Cardiac septum (tissue), 1 donor: ENCODE measurements around the gene VNN1. TPM values are rescaled to one million over a fixed set of nuclear protein-coding genes. Genes with fewer than 3 reads are reported as not detected.

Experiments
- DNase-seq: peaks from one replicate; pipeline ENCODE4 v3.0.0-alpha.2; 2020; ENCODE audit warnings: low spot score
- intact Hi-C: fragments of 100-400 bp; cut with DNase I; formaldehyde crosslinking; loops from one replicate; pipeline ENCODE4 v1.14.0; 2022
- total RNA-seq: library from RNA; stranded (reverse); fragmentation: NEBNext Ultra II Directional; extraction: Animal tissue kit (Norgen Biotek cat#: 25700); gene quantifications from one replicate; pipeline ENCODE4 v1.2.1, GENCODE V29; 2021
- donor health status: DM: no; HTN: no; CAD: no.

The VNN1 gene
- total RNA-seq, 1 donor from 2014 or later = 0.30 TPM

DNA sequence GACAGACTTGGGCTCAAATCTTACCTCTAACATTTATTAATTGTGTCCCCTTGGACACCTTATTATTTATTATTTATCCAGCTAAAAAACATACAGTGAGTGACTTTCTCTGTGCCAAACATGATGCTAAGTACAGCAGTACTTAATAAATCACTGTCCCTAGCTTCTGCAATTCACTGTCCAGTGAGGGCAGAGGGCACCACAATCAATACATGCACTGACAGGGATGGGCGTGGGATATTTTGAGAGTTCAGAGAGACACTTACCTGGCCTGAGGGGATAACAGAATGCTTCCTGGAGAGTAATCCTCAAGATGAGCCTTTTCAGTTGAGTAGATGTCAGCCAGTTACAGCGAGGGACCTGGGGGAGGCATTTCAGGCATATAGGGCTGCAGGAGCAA is 80.5 kb downstream of the VNN1 start:
- DNase-seq = no peak
- intact Hi-C loops = no loop called here

Other genes starting within 250 kb of the VNN1 start
- 53.3 TPM for gene STX7, start 200.9 kb downstream of the VNN1 start, total RNA-seq
- not detected for gene TAAR9, start 175.8 kb downstream of the VNN1 start, total RNA-seq
- gene TAAR8, start 161.4 kb downstream of the VNN1 start, total RNA-seq = not detected
- gene TAAR6, start 143.7 kb downstream of the VNN1 start, total RNA-seq = not detected
- gene TAAR5, start 124.3 kb downstream of the VNN1 start, total RNA-seq = not detected
- gene TAAR2, start 89.8 kb downstream of the VNN1 start, total RNA-seq = not detected
- not detected for gene TAAR1, start 54.9 kb downstream of the VNN1 start, total RNA-seq
- gene VNN2, start 43.8 kb upstream of the VNN1 start, total RNA-seq = 3.1 TPM
- gene SLC18B1, start 84.6 kb upstream of the VNN1 start, total RNA-seq = 1.2 TPM
- gene RPS12, start 100.5 kb upstream of the VNN1 start, total RNA-seq = 366 TPM